Endothelial cell (in vitro differentiated cells): Measurements from ENCODE around the gene SPCS3. TPM values are rescaled to one million over a fixed set of nuclear protein-coding genes. Genes with fewer than 3 reads are reported as not detected.
A peak's percentile ranks its signal among the peaks of the same experiment; 100 is the strongest.

Experiments
- DNase-seq: peaks from one replicate; pipeline ENCODE4 v3.0.0; 2021; ENCODE audit warnings: low spot score
- H3K27ac Mint-ChIP-seq: one replicate; pipeline ENCODE4 v1.8.0; 2021; ENCODE audit warnings: mixed read lengths, inconsistent platforms; ENCODE audit not compliant: unreplicated experiment
- H3K27me3 Mint-ChIP-seq: one replicate; pipeline ENCODE4 v1.8.0; 2021; ENCODE audit warnings: mild to moderate bottlenecking, moderate library complexity, mixed read lengths, inconsistent platforms; ENCODE audit not compliant: unreplicated experiment
- H3K36me3 Mint-ChIP-seq: one replicate; pipeline ENCODE4 v1.8.0; 2021; ENCODE audit warnings: mild to moderate bottlenecking, low read depth, mixed read lengths, inconsistent platforms; ENCODE audit not compliant: unreplicated experiment
- H3K4me1 Mint-ChIP-seq: one replicate; pipeline ENCODE4 v1.8.0; 2021; ENCODE audit warnings: mild to moderate bottlenecking, mixed read lengths, inconsistent platforms; ENCODE audit not compliant: unreplicated experiment
- H3K4me3 Mint-ChIP-seq: one replicate; pipeline ENCODE4 v1.8.0; 2021; ENCODE audit warnings: mild to moderate bottlenecking, mixed read lengths, inconsistent platforms; ENCODE audit not compliant: unreplicated experiment
- H3K9me3 Mint-ChIP-seq: one replicate; pipeline ENCODE4 v1.8.0; 2021; ENCODE audit warnings: mixed read lengths, inconsistent platforms; ENCODE audit not compliant: unreplicated experiment
- total RNA-seq: library from RNA; stranded (reverse); fragmentation: NEBNext Ultra II Directional; extraction: Animal tissue kit (Norgen Biotek cat#: 25700); gene quantifications from one replicate; pipeline ENCODE4 v1.2.1, GENCODE V29; 2021; ENCODE audit not compliant: unreplicated experiment
- TF ChIP-seq, protein P1 (sequence below): fragments of 200-600 bp; sonication (generic); IDR thresholded peaks from one replicate; pipeline ENCODE4 v1.5.0; 2021; ENCODE audit warnings: antibody characterized with exemption; ENCODE audit not compliant: unreplicated experiment

Gene SPCS3
- total RNA-seq, 1 donor from 2014 or later, result 173 TPM

DNA sequence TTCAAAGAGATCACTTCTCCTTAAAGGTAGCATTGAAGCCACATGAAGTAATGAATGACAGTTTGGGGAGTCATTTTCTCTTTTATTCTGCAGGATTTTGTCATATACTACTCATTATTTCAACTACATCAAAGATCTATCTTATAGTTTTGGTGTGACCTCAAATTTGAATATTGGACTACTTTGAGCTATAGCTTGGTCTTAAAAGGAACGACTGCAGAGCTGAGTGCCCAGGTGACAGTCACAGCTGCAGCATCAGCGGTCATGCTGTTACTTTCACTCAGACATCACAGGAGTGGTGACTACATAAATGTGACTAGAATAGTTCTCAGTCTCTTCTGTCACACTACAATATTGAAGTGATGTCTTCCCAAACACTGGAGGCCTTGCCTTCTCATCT is 10.7 kb upstream of the SPCS3 start:
- H3K27ac Mint-ChIP-seq, result no peak overlapping the region
- H3K27me3 Mint-ChIP-seq, result no peaks in the 10 kb centered on the region
- peaks cover 2% of the 10 kb centered on the region for H3K4me1 Mint-ChIP-seq
- H3K9me3 Mint-ChIP-seq, result no peaks in the 10 kb centered on the region
- no peak for DNase-seq
- H3K4me3 Mint-ChIP-seq, result no peak overlapping the region
- no peaks in the 10 kb centered on the region for H3K36me3 Mint-ChIP-seq
- TF ChIP-seq, protein P1, sequence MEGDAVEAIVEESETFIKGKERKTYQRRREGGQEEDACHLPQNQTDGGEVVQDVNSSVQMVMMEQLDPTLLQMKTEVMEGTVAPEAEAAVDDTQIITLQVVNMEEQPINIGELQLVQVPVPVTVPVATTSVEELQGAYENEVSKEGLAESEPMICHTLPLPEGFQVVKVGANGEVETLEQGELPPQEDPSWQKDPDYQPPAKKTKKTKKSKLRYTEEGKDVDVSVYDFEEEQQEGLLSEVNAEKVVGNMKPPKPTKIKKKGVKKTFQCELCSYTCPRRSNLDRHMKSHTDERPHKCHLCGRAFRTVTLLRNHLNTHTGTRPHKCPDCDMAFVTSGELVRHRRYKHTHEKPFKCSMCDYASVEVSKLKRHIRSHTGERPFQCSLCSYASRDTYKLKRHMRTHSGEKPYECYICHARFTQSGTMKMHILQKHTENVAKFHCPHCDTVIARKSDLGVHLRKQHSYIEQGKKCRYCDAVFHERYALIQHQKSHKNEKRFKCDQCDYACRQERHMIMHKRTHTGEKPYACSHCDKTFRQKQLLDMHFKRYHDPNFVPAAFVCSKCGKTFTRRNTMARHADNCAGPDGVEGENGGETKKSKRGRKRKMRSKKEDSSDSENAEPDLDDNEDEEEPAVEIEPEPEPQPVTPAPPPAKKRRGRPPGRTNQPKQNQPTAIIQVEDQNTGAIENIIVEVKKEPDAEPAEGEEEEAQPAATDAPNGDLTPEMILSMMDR, result no peak

GRCh38 chr4:176309772-176310171 is 10.0 kb upstream of the SPCS3 start:
- H3K27me3 Mint-ChIP-seq, result no peaks in the 10 kb centered on the region

DNA sequence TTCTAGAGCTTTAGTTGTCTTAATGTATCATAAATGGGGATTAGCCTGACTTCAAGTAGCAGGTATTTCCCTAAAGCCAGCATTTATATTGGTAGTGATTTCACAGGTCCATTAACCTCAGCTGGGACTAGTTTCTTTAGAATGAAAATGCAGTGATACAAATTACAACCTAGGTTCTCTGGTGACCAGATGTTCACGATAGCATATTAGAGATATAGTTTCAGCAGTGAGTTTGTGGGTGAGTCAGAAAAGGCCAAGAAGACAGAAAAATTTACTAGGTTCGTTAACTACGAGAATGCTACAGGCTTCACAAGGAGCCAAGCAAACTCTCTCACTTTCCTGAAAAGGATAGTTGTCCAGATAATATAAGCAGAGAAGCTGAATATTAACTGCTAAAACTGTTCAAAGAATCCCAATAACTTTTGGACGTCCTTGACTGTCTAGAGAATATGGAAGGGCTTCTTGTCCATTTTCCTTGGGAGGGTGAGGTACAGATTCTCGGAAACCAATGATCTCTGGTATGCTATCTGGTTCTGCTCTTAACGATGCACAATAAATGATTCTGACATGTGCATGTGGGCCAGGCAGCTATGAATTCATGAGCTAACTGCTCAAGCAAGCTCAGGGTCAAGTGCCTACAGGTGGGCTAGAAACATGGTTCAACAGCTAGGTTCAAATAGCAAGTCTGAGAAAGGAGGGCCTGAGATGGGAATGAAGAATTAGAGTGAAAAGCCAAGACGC is 6.0 kb upstream of the SPCS3 start:
- DNase-seq, result no peak
- Mint-ChIP-seq H3K4me1 (peaks cover 9% of the 10 kb centered on the region), H3K9me3 (no peaks in the 10 kb centered on the region), H3K36me3 (no peaks in the 10 kb centered on the region), H3K27ac (no peak overlapping the region), H3K4me3 (no peak overlapping the region), H3K27me3 (no peaks in the 10 kb centered on the region)
- TF ChIP-seq, protein P1, result no peak

More at GRCh38 chr4:176309772-176310171, 10.0 kb upstream of the SPCS3 start:
- no peak overlapping the region for H3K27ac Mint-ChIP-seq
- TF ChIP-seq, protein P1, result no peak
- no peaks in the 10 kb centered on the region for H3K36me3 Mint-ChIP-seq
- no peak for DNase-seq
- H3K4me3 Mint-ChIP-seq, result no peak overlapping the region
- H3K4me1 Mint-ChIP-seq, result peaks cover 2% of the 10 kb centered on the region
- no peaks in the 10 kb centered on the region for H3K9me3 Mint-ChIP-seq

- TF ChIP-seq, protein P1, result no peak
- DNase-seq, result no peak
- peak overlapping the region; percentile 97 for H3K27ac Mint-ChIP-seq
- H3K4me1 Mint-ChIP-seq, result peaks cover 29% of the 10 kb centered on the region
- H3K9me3 Mint-ChIP-seq, result no peaks in the 10 kb centered on the region
- peak overlapping the region; percentile 95 for H3K4me3 Mint-ChIP-seq
- H3K27me3 Mint-ChIP-seq, result peaks cover 11% of the 10 kb centered on the region
- H3K36me3 Mint-ChIP-seq, result no peaks in the 10 kb centered on the region
Measured at GRCh38 chr4:176319151-176319703, 539 bp upstream of the SPCS3 start.

GRCh38 chr4:176320340-176320975 is 692 bp downstream of the SPCS3 start:
- TF ChIP-seq, protein P1, result no peak
- H3K27me3 Mint-ChIP-seq, result peaks cover 13% of the 10 kb centered on the region
- peak; percentile 86 for DNase-seq
- H3K36me3 Mint-ChIP-seq, result no peaks in the 10 kb centered on the region
- H3K9me3 Mint-ChIP-seq, result no peaks in the 10 kb centered on the region
- peaks cover 35% of the 10 kb centered on the region for H3K4me1 Mint-ChIP-seq
- peak overlapping the region; percentile 89 for H3K27ac Mint-ChIP-seq
- H3K4me3 Mint-ChIP-seq, result peak overlapping the region; percentile 92
